ENCODE results near the gene TPTE.
"Not testable (repeated sequence)": the region's sequence is repeated elsewhere in the genome, so short reads cannot be mapped to it uniquely, and the experiment has no call there.

Gene TPTE

GRCh38 chr21:10521091-10521598, at the start of gene TPTE:
TSS of gene TPTE (plus strand) at chr21:10521583. CDS start at chr21:10538724, 17,141 bp downstream.
- DNase-seq = no peak

- not testable (repeated sequence) for DNase-seq
These were observed 49.4 kb upstream of the TPTE start for GRCh38 chr21:10471999-10472398.

GRCh38 chr21:10477794-10478193, 43.6 kb upstream of the TPTE start:
- not testable (repeated sequence) for DNase-seq

GRCh38 chr21:10479875-10480274, 41.5 kb upstream of the TPTE start:
- not testable (repeated sequence) for DNase-seq

- DNase-seq = not testable (repeated sequence)
These were observed 36.5 kb upstream of the TPTE start for GRCh38 chr21:10484864-10485263.

- not testable (repeated sequence) for DNase-seq
These were observed 30.9 kb upstream of the TPTE start for GRCh38 chr21:10490453-10490852.

- DNase-seq = no peak
These were observed 10.3 kb upstream of the TPTE start for GRCh38 chr21:10511116-10511515.

GRCh38 chr21:10516889-10517288, 4.5 kb upstream of the TPTE start:
- DNase-seq = not testable (repeated sequence)

- DNase-seq = not testable (repeated sequence)
These were observed 3.5 kb upstream of the TPTE start for GRCh38 chr21:10517904-10518303.

- DNase-seq = not testable (repeated sequence)
These were observed 585 bp downstream of the TPTE start for GRCh38 chr21:10521835-10522500.

- DNase-seq = no peak
These were observed 18.6 kb downstream of the TPTE start for GRCh38 chr21:10539956-10540355.

- not testable (repeated sequence) for DNase-seq
These were observed 23.0 kb downstream of the TPTE start for GRCh38 chr21:10544376-10544775.

- not testable (repeated sequence) for DNase-seq
These were observed 26.5 kb downstream of the TPTE start for GRCh38 chr21:10547868-10548267.

- not testable (repeated sequence) for DNase-seq
These were observed 27.1 kb downstream of the TPTE start for GRCh38 chr21:10548331-10548954.

- DNase-seq = not testable (repeated sequence)
These were observed 49.4 kb downstream of the TPTE start for GRCh38 chr21:10570803-10571202.

GRCh38 chr21:10574531-10575310, 53.3 kb downstream of the TPTE start:
- DNase-seq = not testable (repeated sequence)

GRCh38 chr21:10575311-10575667, 53.9 kb downstream of the TPTE start:
- no peak for DNase-seq

GRCh38 chr21:10578910-10579309, 57.5 kb downstream of the TPTE start:
- DNase-seq = not testable (repeated sequence)

- not testable (repeated sequence) for DNase-seq
These were observed 67.7 kb downstream of the TPTE start for GRCh38 chr21:10589115-10589514.

- DNase-seq = not testable (repeated sequence)
These were observed 85.7 kb downstream of the TPTE start for GRCh38 chr21:10607074-10607473.

GRCh38 chr21:10614285-10614684, 92.9 kb downstream of the TPTE start:
- DNase-seq = not testable (repeated sequence)

- not testable (repeated sequence) for DNase-seq
These were observed 94.7 kb downstream of the TPTE start for GRCh38 chr21:10616061-10616460.

- no peak for DNase-seq
These were observed 95.2 kb downstream of the TPTE start for GRCh38 chr21:10616535-10616934.

All from activated T-cell treated with anti-CD3 and anti-CD28 coated beads, Interleukin-2, amount 50 U/mL, for 48 hours (primary cell).